HG02840 (cell line): Measurements from ENCODE around the gene SEMA5A.

Experiments
- ATAC-seq: cut with Tn5 transposase; IDR thresholded peaks from one replicate; pipeline ENCODE4 v1.9.1; 2021; ENCODE audit warnings: mild to moderate bottlenecking, moderate library complexity, moderate number of reproducible peaks; ENCODE audit not compliant: unreplicated experiment, low FRiP score

SEMA5A gene

GRCh38 chr5:9547122-9547947, 1.5 kb upstream of the SEMA5A start:
- no peak for ATAC-seq

DNA sequence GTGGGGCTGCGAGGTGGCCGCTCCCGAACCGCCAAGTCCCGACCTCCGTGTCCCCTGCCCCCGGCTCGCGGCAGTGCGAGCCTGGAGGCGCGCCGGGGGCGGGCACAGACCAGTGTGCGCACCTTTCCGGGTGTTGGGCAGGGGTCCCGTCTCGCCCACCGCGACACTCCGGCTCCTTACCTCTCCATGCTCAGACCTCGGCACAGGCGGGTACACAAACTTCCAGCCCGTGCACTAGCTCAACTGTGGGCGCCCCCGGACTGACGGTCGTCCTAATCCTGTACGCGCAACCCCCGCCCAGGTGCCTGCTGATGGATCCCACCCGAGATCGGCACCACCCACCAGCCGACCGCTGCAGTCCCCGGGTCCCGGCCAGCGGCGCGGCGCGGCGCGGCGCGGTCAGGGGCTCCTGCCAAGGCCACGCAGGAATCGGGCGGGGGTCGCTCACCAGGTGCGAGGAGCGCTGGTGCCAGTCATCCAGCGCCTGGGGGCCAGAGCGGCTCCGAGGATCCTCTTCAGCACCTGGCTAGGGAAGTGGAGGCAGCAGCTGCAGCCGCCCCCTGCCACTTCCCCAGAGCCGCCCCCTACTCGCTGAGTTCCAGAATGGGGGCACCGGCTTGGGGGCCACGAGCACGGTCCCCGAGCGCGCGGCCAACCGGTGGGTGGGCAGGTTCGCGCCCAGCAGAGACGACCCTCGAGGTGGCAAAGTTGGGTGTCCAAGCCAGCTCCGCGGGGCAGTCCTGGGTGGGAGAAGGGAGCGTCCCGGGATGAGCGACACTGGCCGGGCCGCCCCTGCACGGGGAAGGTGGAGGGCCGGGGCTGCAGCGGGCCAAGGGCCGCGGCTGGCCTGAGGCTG, 511 bp downstream of the SEMA5A start:
- ATAC-seq = no peak

- ATAC-seq = no peak
Measured at GRCh38 chr5:9544502-9545135, 1.3 kb downstream of the SEMA5A start.

- no peak for ATAC-seq
Measured at GRCh38 chr5:9544056-9544455, 1.8 kb downstream of the SEMA5A start.

DNA sequence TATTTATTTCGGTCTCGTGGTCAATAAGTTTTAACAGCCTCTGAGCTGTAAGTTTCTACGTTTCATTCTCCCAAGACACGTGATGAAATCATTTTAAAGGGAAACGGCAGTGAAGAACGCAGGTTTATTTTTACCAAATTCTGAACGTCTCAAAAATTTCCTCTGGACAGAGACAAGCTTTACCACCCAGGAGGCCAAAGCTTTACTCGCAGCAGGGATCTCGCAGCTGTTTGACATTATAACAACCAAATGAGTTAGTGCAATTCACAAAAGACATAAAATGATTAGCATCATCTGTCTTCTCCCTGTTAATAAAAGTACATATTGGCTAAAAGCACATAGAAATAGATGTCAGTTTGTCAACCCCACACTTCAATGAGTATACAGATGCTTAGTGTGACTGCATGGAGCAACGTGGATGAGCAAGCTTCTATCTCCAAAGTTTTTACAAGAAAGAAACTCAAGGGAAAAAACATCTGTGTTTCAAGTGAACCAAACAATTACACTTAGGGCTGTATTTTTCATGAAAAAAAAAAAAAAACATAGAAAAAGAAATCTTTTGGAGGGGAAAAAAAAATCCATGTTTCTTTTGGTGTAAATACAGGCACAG, 2.5 kb downstream of the SEMA5A start:
- no peak for ATAC-seq

DNA sequence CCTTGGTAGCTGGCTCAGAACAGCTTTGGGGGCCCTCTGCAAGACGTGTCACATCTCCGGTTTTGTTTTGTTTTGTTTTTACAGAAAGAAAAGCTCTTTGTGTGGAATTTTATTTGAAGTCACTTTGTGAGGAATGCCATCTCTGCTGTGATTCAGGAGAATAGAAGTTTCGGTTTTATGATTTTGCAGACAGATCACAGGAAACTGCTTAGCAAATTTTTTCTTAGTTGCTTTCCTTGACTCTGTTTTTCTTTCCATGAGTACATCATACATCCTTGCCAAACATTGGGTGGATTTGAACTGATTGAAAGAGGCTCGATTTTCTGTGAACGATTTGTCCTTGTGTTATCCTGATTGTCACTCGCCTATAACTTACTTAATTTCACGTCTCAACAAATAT, 5.1 kb downstream of the SEMA5A start:
- ATAC-seq = no peak

DNA sequence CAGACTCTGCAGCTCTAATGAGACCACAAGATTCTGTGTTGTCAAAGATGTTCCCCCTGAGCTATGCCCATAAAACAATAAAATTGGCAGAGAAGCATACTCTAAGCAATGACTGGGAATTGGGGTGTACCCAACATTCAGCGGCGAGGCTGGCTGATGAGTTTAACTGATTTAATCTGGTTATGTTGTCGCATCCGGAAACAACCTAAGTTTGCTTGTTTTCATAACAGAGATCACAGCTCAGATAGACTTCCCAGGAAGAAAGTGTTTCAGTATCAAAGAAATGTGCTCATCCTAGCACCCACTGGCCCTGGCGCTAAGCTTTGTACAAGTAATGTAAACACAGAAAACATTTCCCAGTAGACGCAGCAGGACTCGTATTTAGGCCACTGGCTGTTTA, 7.4 kb downstream of the SEMA5A start:
- no peak for ATAC-seq

DNA sequence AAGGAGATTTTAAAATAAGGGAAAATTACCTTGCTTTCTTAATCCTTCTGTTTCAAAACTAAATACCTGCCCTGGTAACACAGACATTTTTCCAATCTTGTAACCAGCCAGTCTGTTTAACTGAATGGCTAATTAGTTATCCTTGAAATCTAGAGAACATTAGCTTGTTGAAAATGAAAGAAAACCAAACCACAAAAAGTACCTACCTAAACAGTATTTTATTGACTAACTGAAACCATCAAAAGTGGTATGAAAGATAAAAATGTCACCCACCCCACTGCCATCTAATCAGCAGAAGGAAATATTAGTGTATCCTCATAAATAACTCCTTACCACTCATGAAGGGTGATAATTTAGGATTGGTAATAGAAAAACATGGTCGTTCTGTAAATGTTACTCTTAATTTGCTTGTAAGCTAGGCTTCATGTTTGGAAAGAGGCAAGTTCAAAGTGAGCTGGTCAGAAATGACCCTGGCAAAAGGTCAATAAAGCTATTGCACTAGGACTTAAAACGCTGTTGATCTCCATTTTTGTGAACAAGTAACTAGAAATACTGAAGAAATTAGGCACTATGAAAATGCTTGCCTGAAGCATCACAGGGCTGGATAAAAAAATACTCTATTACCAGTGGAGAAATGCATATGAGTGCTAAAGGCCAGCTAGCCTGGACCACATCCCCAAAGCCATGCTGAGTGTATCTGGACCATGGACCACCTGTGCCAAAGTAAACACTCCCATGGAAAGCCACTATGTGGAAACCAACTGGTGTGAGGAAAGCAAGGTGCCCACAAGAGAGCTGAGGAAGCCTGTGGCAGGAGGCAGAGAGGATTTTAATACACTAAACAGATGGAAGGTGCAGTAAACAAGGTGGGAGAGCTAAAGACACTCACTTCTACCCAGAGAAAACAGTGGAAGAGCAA, 8.4 kb downstream of the SEMA5A start:
- ATAC-seq = no peak

GRCh38 chr5:9536717-9537116, 9.2 kb downstream of the SEMA5A start:
- ATAC-seq = no peak

DNA sequence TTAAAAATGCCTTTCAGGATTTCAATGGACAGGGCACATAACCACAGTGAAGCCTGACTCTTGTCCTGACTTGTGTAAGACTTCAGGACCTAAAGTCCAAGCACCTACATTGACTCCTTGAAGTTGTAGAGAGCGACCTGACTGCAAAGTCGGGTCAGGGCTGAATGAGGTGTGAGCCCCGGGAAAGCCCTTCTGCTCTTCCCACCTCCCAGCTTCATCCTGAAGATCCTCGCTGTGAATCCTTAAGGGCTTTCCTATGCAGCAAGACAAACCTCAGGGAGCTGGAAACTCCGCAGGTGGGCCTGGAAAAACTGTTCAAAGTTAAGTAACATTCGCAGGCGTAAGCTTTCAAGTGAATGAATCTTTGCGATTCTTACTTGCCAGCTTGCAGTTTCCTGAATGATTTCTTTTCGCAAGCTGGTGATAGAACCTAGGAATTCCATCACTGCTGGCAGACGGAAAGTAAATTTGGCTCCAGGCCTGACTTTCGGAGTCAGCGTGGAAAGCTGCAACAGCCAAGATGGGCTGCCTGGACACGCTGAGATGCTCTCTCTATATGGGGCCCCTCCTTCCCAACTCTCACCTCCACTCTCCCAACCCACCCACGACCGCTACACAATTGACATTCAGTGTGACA, 10.9 kb downstream of the SEMA5A start:
- ATAC-seq = no peak

DNA sequence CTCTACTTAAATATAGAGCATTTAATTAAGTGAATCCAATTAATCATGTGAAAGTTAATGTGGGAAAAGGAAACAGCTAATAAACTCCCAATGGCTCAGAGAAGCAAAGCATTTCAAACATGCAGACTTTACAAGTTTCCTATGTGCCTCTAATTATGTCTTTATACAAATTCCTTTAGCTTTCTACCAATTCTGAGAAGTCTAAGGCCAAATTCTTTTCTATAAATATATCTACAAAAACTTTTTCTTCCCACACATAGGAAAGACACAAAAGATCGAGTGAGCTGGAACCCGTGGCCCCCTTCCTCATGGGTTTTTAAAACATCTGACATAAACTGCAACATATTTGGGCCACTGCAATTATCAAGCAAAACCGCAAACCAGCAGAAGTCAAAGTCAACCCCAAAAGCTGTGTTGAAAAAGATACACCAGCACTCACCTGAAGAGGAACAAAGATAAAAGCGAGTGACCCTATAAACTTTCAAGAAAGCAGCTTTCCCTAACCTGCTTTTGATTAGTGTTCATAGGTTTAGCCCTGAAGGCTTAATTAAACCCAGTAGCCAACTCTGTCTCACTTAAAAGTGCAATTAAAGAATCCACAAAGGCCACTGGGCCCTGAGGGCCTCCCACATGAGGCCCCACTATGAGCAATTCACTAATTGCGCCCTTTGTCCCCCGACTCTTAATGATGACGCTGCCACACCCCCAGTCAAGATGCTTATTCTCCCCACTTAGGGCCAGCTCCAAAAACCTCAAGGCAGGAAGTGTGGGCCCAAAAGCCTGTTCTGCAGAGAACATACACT, 12.1 kb downstream of the SEMA5A start:
- no peak for ATAC-seq

GRCh38 chr5:9533096-9533495, 12.8 kb downstream of the SEMA5A start:
- no peak for ATAC-seq

- no peak for ATAC-seq
Measured at GRCh38 chr5:9529513-9529912, 16.4 kb downstream of the SEMA5A start.

GRCh38 chr5:9529041-9529480, 16.8 kb downstream of the SEMA5A start:
- ATAC-seq = no peak

- ATAC-seq = no peak
Measured at GRCh38 chr5:9524941-9525340, 20.9 kb downstream of the SEMA5A start.

- no peak for ATAC-seq
Measured at GRCh38 chr5:9523090-9523823, 22.6 kb downstream of the SEMA5A start.

DNA sequence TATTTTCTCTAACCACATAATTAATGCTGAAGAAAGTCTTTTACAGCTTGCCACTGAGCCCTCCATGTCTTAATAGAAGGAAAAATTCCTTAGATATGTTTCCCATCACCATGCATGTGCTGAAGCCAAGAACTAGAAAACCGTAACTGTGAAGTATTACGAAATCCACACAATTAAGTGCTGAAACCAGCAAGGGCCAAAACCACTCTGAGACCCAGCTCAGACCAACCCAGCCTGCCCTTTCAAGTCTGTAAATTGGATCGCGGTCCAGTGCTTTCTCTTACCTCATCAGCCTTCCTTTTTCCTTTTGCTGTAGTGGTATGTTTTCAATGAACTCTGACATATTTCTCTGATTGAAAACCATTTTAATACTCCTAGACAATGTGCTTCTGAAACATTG, 26.3 kb downstream of the SEMA5A start:
- ATAC-seq = no peak

DNA sequence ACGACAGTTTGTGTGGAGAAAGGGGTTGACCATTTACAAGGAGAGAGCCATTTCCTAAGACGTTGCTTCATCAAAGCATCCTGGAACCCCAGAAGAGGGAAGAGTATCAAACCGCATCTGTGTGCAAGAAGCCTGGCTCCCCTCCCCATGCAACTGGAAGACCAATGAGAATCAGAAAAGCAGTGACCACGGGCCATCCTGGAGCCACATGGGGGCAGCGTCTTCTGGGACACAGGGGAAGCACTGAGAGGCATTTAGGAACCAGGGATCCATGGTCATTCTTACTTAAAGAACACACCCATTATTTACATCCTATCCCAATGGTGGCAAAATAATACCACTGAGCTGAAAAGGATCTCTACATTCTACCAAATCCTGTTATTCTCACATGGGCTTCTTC, 29.3 kb downstream of the SEMA5A start:
- no peak for ATAC-seq
